CD14-positive monocyte (primary cell): Measurements from ENCODE around the gene SYNGAP1. TPM values are rescaled to one million over a fixed set of nuclear protein-coding genes. Genes with fewer than 3 reads are reported as not detected.
A peak's percentile ranks its signal among the peaks of the same experiment; 100 is the strongest.

ENCODE experiments used
- DNase-seq, 3 donors: peaks; one replicate each; pipeline ENCODE4 v3.0.0-alpha.2; 2011 to 2022
- H2AFZ ChIP-seq: 2 replicates; pipeline ENCODE4 v1.6.0; 2012; ENCODE audit warnings: mild to moderate bottlenecking, low read depth, low read length, inconsistent platforms; ENCODE audit not compliant: insufficient read depth, poor library complexity, severe bottlenecking
- H3K27ac ChIP-seq, 2 donors: 1 replicate in 1 of 2; 2 replicates in 1 of 2; pipeline ENCODE4 v1.5.1; 2012 to 2013; ENCODE audit warnings: low read length in 2 of 2, control low read depth in 1 of 2, inconsistent platforms in 1 of 2, low read depth in 1 of 2, mild to moderate bottlenecking in 1 of 2
- H3K27me3 ChIP-seq, 2 donors: one replicate each; pipeline versions ENCODE4 v1.6.0 to v1.6.1; 2011 to 2013; ENCODE audit warnings: low read length in 2 of 2; ENCODE audit not compliant: control insufficient read depth in 2 of 2, insufficient read depth in 2 of 2
- H3K36me3 ChIP-seq, 2 donors: replicated peaks in 1 of 2; 1 replicate in 1 of 2; 2 replicates in 1 of 2; pipeline versions ENCODE4 v1.5.1 to v1.6.1; 2012 to 2013; ENCODE audit warnings: low read length in 2 of 2, control low read depth in 1 of 2, inconsistent platforms in 1 of 2, mild to moderate bottlenecking in 1 of 2; ENCODE audit not compliant: insufficient read depth in 2 of 2, control insufficient read depth in 1 of 2
- H3K4me1 ChIP-seq, 2 donors: 1 replicate in 1 of 2; 2 replicates in 1 of 2; pipeline versions ENCODE4 v1.5.1 to v1.6.1; 2012 to 2013; ENCODE audit warnings: low read length in 2 of 2, control low read depth in 1 of 2, inconsistent platforms in 1 of 2, mild to moderate bottlenecking in 1 of 2, moderate library complexity in 1 of 2; ENCODE audit not compliant: insufficient read depth in 2 of 2, control insufficient read depth in 1 of 2
- H3K4me2 ChIP-seq: replicated peaks from 2 replicates; pipeline ENCODE3; 2012; ENCODE audit warnings: low read length, moderate library complexity, mild to moderate bottlenecking; ENCODE audit not compliant: poor library complexity, severe bottlenecking; ENCODE audit errors: extremely low read depth
- H3K4me3 ChIP-seq, 3 experiments: fragments of 200-600 bp in 1 of 3; sonication (generic) in 1 of 3; replicated peaks in 1 of 3; 1 replicate in 2 of 3; 2 replicates in 1 of 3; pipeline ENCODE4 v1.5.1; 2011 to 2013; ENCODE audit warnings: low read length in 3 of 3, mild to moderate bottlenecking in 3 of 3, control low read depth in 2 of 3, low read depth in 2 of 3, inconsistent platforms in 1 of 3, moderate library complexity in 1 of 3
- H3K79me2 ChIP-seq: 2 replicates; pipeline ENCODE4 v1.6.0; 2012; ENCODE audit warnings: mild to moderate bottlenecking, control low read depth, inconsistent platforms, low read length, moderate library complexity; ENCODE audit not compliant: insufficient read depth
- H3K9ac ChIP-seq: 2 replicates; pipeline ENCODE4 v1.6.0; 2017; ENCODE audit warnings: low read length, mild to moderate bottlenecking; ENCODE audit not compliant: insufficient read depth, poor library complexity, severe bottlenecking
- H3K9me3 ChIP-seq, 2 donors: replicated peaks in 1 of 2; 1 replicate in 1 of 2; 2 replicates in 1 of 2; pipeline versions ENCODE4 v1.5.1 to v1.6.1; 2012 to 2013; ENCODE audit warnings: low read length in 2 of 2, control low read depth in 1 of 2; ENCODE audit not compliant: control insufficient read depth in 1 of 2, insufficient read depth in 1 of 2
- H4K20me1 ChIP-seq: 2 replicates; pipeline ENCODE4 v1.6.0; 2012; ENCODE audit warnings: mild to moderate bottlenecking, low read length, control low read depth, moderate library complexity; ENCODE audit not compliant: insufficient read depth
- H3K27ac Mint-ChIP-seq, 7 donors: one replicate each; pipeline ENCODE4 v1.8.0; 2020; ENCODE audit warnings: mild to moderate bottlenecking in 7 of 7, mixed read lengths in 7 of 7, moderate library complexity in 6 of 7, inconsistent platforms in 2 of 7
- H3K27me3 Mint-ChIP-seq, 3 donors: one replicate each; pipeline ENCODE4 v1.8.0; 2021 to 2022; ENCODE audit warnings: low read depth in 3 of 3, mild to moderate bottlenecking in 3 of 3, mixed read lengths in 3 of 3, moderate library complexity in 3 of 3, inconsistent platforms in 1 of 3
- H3K36me3 Mint-ChIP-seq, 2 donors: one replicate each; pipeline ENCODE4 v1.8.0; 2020; ENCODE audit warnings: mixed read lengths in 2 of 2, inconsistent platforms in 1 of 2, mild to moderate bottlenecking in 1 of 2
- H3K4me1 Mint-ChIP-seq: one replicate; pipeline ENCODE4 v1.8.0; 2020; ENCODE audit warnings: mild to moderate bottlenecking, mixed read lengths
- H3K4me3 Mint-ChIP-seq, 2 donors: one replicate each; pipeline ENCODE4 v1.8.0; 2020; ENCODE audit warnings: mild to moderate bottlenecking in 2 of 2, mixed read lengths in 2 of 2, moderate library complexity in 1 of 2
- H3K9me3 Mint-ChIP-seq, 7 donors: one replicate each; pipeline ENCODE4 v1.8.0; 2020 to 2022; ENCODE audit warnings: mixed read lengths in 7 of 7, mild to moderate bottlenecking in 6 of 7, moderate library complexity in 6 of 7, inconsistent platforms in 2 of 7
- CTCF ChIP-seq: fragments of 200-600 bp; IDR thresholded peaks from one replicate; pipeline ENCODE4 v1.8.0; 2022; ENCODE audit warnings: antibody characterized with exemption, mild to moderate bottlenecking
- WGBS: methylation state at CpG from one replicate; pipeline ENCODE4 v1.1.5; 2013; ENCODE audit warnings: missing lambda C conversion rate; ENCODE audit not compliant: insufficient coverage; 5-methylcytosine and 5-hydroxymethylcytosine counted together
- intact Hi-C, 2 donors: fragments of 100-400 bp; cut with micrococcal nuclease; formaldehyde crosslinking; loops; one replicate each; pipeline versions ENCODE4 v1.15.0 to v1.15.1; 2023
- polyA plus RNA-seq, 3 donors: library from polyadenylated mRNA; depleted of rRNA in 1 of 3; unstranded in 2 of 3; stranded (reverse) in 1 of 3; fragments of 300-500 nt in 2 of 3; fragments of >200 nt in 1 of 3; fragmentation: Illumina TruSeq in 2 of 3; gene quantifications; 1 replicate in 2 of 3; 2 replicates in 1 of 3; pipeline ENCODE4 v1.2.3, GENCODE V29; 2012 to 2021

The SYNGAP1 gene
- polyA plus RNA-seq, 3 donors: 4.0 TPM; not detected in 2

- peaks cover 0 to 3% (median 0%) of the 10 kb centered on the region in 7 donors for H3K9me3 Mint-ChIP-seq
- no peak overlapping the region for H3K9ac ChIP-seq
Observed at GRCh38 chr6:33420491-33421343, 852 bp downstream of the SYNGAP1 start.

GRCh38 chr6:33421344-33421643 lies 1.4 kb downstream of the SYNGAP1 start:
- peaks cover 16% of the 10 kb centered on the region for H3K79me2 ChIP-seq
- Mint-ChIP-seq H3K27me3 (peaks cover 4 to 30% (median 20%) of the 10 kb centered on the region in 3 donors), H3K9me3 (peaks cover 0 to 3% (median 0%) of the 10 kb centered on the region in 7 donors), H3K36me3 (peaks cover 5 to 8% of the 10 kb centered on the region in 2 donors), H3K27ac (no peak overlapping the region), H3K4me3 (no peak overlapping the region), H3K4me1 (peaks cover 48% of the 10 kb centered on the region)
- no peak overlapping the region for H2AFZ ChIP-seq
- no peak overlapping the region for H3K27ac ChIP-seq
- H3K9me3 ChIP-seq: no peaks in the 10 kb centered on the region
- no peak for TF ChIP-seq CTCF
- no CpG with 5 or more reads among the region's 2 CpGs for WGBS
- no peak overlapping the region for H3K4me2 ChIP-seq
- H3K4me1 ChIP-seq: peaks cover 43 to 51% of the 10 kb centered on the region in 2 donors
- intact Hi-C loops: no loop called here
- no peaks in the 10 kb centered on the region for H3K36me3 ChIP-seq
- H4K20me1 ChIP-seq: no peaks in the 10 kb centered on the region
- no peak for DNase-seq
- no peaks in the 10 kb centered on the region for H3K27me3 ChIP-seq
- no peak overlapping the region for H3K9ac ChIP-seq
- H3K4me3 ChIP-seq: no peak overlapping the region

More at GRCh38 chr6:33420491-33421343, 852 bp downstream of the SYNGAP1 start:
- peaks cover 40 to 51% of the 10 kb centered on the region in 2 donors for H3K4me1 ChIP-seq
- intact Hi-C loops: no loop called here
- H2AFZ ChIP-seq: no peak overlapping the region
- Mint-ChIP-seq H3K36me3 (peaks cover 10 to 13% of the 10 kb centered on the region in 2 donors), H3K4me1 (peaks cover 49% of the 10 kb centered on the region), H3K27ac (no peak overlapping the region), H3K4me3 (peak overlapping the region in 1 of 2 donors; percentile 31), H3K27me3 (peaks cover 4 to 28% (median 18%) of the 10 kb centered on the region in 3 donors)
- 79% methylated on average over 4 of the region's 6 CpGs for WGBS
- H3K27me3 ChIP-seq: no peaks in the 10 kb centered on the region
- no peak overlapping the region for H3K27ac ChIP-seq
- no peak for TF ChIP-seq CTCF
- H3K4me2 ChIP-seq: no peak overlapping the region
- DNase-seq: no peak
- no peaks in the 10 kb centered on the region for H4K20me1 ChIP-seq
- H3K79me2 ChIP-seq: peaks cover 22% of the 10 kb centered on the region
- H3K9me3 ChIP-seq: no peaks in the 10 kb centered on the region
- H3K36me3 ChIP-seq: peaks cover 0 to 4% of the 10 kb centered on the region in 2 donors
- H3K4me3 ChIP-seq: no peak overlapping the region
